ENCODE measurements around the gene ACMSD.

GRCh38 chr2:134873152-134873551, 34.7 kb downstream of the ACMSD start:
- TF ChIP-seq, protein P1, sequence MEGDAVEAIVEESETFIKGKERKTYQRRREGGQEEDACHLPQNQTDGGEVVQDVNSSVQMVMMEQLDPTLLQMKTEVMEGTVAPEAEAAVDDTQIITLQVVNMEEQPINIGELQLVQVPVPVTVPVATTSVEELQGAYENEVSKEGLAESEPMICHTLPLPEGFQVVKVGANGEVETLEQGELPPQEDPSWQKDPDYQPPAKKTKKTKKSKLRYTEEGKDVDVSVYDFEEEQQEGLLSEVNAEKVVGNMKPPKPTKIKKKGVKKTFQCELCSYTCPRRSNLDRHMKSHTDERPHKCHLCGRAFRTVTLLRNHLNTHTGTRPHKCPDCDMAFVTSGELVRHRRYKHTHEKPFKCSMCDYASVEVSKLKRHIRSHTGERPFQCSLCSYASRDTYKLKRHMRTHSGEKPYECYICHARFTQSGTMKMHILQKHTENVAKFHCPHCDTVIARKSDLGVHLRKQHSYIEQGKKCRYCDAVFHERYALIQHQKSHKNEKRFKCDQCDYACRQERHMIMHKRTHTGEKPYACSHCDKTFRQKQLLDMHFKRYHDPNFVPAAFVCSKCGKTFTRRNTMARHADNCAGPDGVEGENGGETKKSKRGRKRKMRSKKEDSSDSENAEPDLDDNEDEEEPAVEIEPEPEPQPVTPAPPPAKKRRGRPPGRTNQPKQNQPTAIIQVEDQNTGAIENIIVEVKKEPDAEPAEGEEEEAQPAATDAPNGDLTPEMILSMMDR (IDR thresholded peaks at IDR 0.05) = no peak
- TF ChIP-seq POLR2A (IDR thresholded peaks at IDR 0.05) = no peak
- no peak for TF ChIP-seq EP300 (IDR thresholded peaks at IDR 0.05)

Measured in gastroesophageal sphincter (tissue), 3 donors.